Right renal pelvis (tissue), 4 donors: Measurements from ENCODE around the gene TTLL5. TPM values are rescaled to one million over a fixed set of nuclear protein-coding genes. Genes with fewer than 3 reads are reported as not detected.

Source experiments
- DNase-seq, 4 donors: peaks; one replicate each; pipeline ENCODE4 v3.0.0-alpha.2; 2013; ENCODE audit warnings: low read depth in 4 of 4, low spot score in 3 of 4, missing footprints in 1 of 4
- polyA plus RNA-seq, 4 donors: library from polyadenylated mRNA; unstranded; fragments of 120-200 nt; gene quantifications; one replicate each; pipeline ENCODE4 v1.2.1, GENCODE V29; 2013; ENCODE audit not compliant: insufficient read length in 4 of 4

Gene TTLL5
- polyA plus RNA-seq, 4 donors: 29.1 to 31.3 (median 30.0) TPM

GRCh38 chr14:75933712-75934296, 272.8 kb downstream of the TTLL5 start:
- DNase-seq: no peak

- no peak for DNase-seq
Observed at GRCh38 chr14:75934998-75935628, 274.1 kb downstream of the TTLL5 start.

- DNase-seq: no peak
Observed at GRCh38 chr14:75939200-75939599, 278.2 kb downstream of the TTLL5 start.

- DNase-seq: no peak
Observed at GRCh38 chr14:75941030-75941429, 280.0 kb downstream of the TTLL5 start.

DNA sequence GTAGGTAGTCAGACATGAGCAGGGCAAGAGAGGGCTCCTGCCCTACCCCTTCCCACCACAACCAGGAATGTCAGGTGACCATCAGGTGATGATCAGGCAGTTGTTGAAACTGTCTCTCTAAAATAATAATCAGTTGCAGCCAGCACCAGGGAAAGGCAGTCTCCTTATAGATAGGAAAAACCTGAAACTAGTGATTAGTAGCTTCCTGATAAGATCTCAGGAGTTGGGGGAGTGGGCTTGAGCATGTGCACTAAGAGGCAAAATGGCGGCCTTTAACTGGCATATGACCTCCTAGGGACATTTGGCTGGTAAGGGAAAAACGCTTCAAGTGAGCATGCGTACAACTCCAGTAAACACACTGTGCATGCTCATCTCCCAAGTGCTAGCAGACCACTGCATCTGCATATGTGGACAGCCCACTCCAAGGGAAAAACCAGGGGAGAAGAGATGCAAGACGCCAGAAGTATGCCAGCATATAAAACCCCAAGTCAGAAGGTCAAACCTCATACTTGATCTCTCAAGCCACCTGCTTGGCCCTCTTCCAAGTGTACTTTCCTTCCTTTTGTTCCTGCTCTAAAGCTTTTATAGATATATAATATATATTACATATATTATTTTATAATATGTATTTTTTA, 283.7 kb downstream of the TTLL5 start:
- DNase-seq: no peak

GRCh38 chr14:75946785-75947184, 285.7 kb downstream of the TTLL5 start:
- no peak for DNase-seq

GRCh38 chr14:75952489-75952888, 291.4 kb downstream of the TTLL5 start:
- DNase-seq: no peak

DNA sequence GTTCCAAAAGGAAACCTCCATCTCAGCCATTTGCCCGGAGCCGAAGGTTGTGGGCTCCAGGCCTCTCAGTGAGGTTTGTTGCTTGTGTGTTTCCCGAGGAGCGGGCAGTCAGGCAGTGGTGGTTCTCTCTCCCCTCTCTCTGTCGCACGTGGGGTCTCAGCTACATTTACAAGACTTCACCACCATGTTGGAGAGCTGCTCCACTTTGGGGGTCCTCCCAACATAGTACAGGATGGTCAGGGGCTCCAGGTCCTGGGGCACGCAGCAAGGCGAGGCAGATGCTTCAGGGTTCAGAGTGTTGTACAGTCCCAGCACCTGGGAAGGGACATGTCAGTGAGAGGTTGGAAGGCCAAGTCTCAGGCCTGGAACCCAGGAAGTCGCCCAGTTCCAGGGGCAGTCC, 298.0 kb downstream of the TTLL5 start:
- no peak for DNase-seq

- DNase-seq: no peak
Observed at GRCh38 chr14:75960231-75960630, 299.2 kb downstream of the TTLL5 start.

DNA sequence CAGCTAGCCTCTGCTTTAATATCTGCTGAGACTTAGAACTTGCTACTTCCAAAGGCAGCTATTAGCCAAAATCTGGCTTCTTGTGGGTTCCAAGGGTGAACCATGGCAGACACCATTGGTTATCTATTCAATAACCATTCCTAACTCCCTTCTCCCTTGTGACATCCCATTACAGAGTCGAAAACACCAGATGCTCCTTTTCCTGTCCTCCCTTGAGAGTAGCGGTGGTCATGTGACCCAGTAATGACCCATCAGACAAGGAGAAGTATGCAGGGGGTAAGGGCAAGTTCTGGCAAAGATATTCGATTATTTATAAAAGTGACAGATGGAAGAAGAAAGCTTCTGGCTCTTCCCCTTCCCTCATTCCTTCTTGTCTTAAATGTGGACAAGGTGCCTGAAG, 300.6 kb downstream of the TTLL5 start:
- no peak for DNase-seq

DNA sequence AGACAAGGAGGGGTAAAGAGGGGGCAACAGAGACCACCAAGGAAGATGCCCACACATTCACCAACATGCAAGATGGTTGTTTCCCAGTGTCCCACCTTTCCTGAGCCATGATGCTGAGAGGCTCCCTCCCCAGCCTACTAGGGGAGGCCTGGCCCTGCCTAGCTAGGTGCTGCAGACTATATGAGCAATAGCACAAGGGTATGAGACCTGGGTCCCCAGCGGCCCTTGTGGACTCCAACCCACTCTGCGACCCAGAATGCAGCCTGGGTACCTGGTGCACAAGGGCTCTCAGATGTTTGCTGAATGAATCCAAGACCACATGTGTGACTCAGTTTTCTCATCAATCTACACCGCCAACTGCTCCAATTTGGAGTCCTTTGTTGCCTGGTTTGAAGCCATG, 306.8 kb downstream of the TTLL5 start:
- no peak for DNase-seq

- no peak for DNase-seq
Observed at GRCh38 chr14:75968456-75968855, 307.4 kb downstream of the TTLL5 start.

GRCh38 chr14:75969126-75969525, 308.1 kb downstream of the TTLL5 start:
- no peak for DNase-seq

GRCh38 chr14:75969891-75970290, 308.8 kb downstream of the TTLL5 start:
- DNase-seq: no peak

- no peak for DNase-seq
Observed at GRCh38 chr14:75970989-75971388, 309.9 kb downstream of the TTLL5 start.

DNA sequence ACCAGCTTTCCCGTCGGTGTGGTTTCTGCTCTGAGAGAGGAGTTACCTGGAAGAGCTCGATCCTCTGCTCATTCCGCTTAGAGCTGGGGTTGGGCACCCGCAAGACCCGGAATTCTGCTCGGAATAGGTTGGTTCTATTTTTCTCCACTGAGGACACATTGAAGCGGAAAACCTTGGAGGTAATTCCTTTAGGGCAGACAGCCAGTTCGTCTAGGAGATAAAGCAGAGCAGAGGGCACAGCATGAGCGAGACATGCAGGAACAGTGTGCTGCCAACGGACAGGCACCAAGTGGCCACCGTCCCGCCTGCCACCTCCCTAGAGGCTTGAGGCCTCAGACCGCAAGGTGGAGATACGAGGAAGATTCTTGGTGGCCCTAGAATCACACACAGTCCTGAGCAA, 310.5 kb downstream of the TTLL5 start:
- no peak for DNase-seq

DNA sequence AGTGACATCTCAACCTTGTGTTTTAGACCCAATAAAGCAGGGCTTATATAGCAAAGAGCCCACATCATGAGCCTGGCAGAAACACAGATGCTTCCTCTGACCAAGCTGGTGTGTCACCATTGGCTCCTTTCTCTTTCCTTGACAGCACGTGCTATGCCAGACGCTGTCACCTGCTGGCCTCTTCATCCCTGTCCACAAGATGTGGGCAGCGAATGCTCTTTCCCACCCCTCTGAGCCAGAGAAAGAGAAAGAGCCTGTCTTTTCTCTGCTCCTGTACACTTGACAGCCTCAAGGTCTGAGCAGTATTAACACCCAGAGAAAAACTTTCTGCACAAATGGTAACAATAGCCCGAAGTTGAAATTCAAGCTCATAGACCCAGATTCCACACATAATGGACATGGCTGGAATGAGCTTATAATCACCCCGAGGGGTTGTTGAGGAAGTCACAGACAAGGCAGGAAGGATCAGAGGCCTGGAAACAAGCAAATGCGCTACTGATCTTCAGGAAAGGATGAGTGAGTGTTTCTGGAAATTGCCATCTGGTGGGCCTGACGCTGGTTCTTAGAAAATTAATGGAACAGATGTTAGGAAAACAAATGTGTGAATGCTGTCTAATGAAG, 311.9 kb downstream of the TTLL5 start:
- DNase-seq: no peak

GRCh38 chr14:75976826-75977581, 316.0 kb downstream of the TTLL5 start:
- DNase-seq: no peak

GRCh38 chr14:75977582-75977943, 316.5 kb downstream of the TTLL5 start:
- DNase-seq: no peak

DNA sequence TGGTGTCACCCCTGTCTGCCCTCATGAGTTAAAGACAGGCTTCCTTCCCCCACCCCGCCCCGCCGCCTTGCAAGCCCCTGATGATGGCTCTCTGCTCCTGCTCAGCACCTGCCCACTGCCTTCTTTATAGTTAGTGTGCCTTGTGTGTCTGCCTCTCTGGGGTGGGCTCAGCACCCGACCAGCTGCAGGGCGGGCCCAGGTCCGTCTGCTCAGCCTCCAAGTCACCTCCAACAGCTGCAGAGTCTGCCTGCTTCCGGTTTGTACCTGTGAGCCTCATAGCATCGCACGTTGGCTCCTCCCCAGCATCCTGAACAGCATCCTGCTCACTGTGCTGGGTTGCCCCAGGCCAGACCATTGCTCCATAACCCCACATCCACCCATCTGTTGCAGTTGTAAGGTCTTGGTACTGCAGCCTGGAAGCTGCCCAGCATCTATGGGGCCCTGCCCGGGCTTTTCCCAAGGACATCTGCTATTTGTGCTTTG, 317.2 kb downstream of the TTLL5 start:
- no peak for DNase-seq

- DNase-seq: no peak
Observed at GRCh38 chr14:75979071-75979571, 318.1 kb downstream of the TTLL5 start.
